Measurements from ENCODE around the gene POTEH. TPM values are rescaled to one million over a fixed set of nuclear protein-coding genes. Genes with fewer than 3 reads are reported as not detected.
"Not testable (repeated sequence)": the region's sequence is repeated elsewhere in the genome, so short reads cannot be mapped to it uniquely, and the experiment has no call there.

POTEH gene
- total RNA-seq, 1 donor from 2014 or later, result not detected

- not testable (repeated sequence) for H3K27ac Mint-ChIP-seq (ENCODE audit: unreplicated experiment); DNase-seq (ENCODE audit: extremely low spot score, unreplicated experiment); H3K4me3 Mint-ChIP-seq (ENCODE audit: unreplicated experiment); H3K27me3 Mint-ChIP-seq (ENCODE audit: unreplicated experiment); H3K4me1 Mint-ChIP-seq (ENCODE audit: unreplicated experiment); H3K9me3 Mint-ChIP-seq (ENCODE audit: unreplicated experiment); H3K36me3 Mint-ChIP-seq (ENCODE audit: unreplicated experiment)
Measured at GRCh38 chr22:15747636-15748323, 58.0 kb downstream of the POTEH start.

GRCh38 chr22:15749181-15749970 is 59.5 kb downstream of the POTEH start:
- not testable (repeated sequence) for H3K9me3 Mint-ChIP-seq (ENCODE audit: unreplicated experiment); H3K27ac Mint-ChIP-seq (ENCODE audit: unreplicated experiment); H3K4me3 Mint-ChIP-seq (ENCODE audit: unreplicated experiment); H3K36me3 Mint-ChIP-seq (ENCODE audit: unreplicated experiment); H3K4me1 Mint-ChIP-seq (ENCODE audit: unreplicated experiment); H3K27me3 Mint-ChIP-seq (ENCODE audit: unreplicated experiment)
- DNase-seq (ENCODE audit: extremely low spot score, unreplicated experiment), result peak; percentile 88

GRCh38 chr22:15759443-15760097 is 69.7 kb downstream of the POTEH start:
- DNase-seq (ENCODE audit: extremely low spot score, unreplicated experiment), result peak; percentile 80
- not testable (repeated sequence) for H3K9me3 Mint-ChIP-seq (ENCODE audit: unreplicated experiment); H3K4me3 Mint-ChIP-seq (ENCODE audit: unreplicated experiment); H3K27me3 Mint-ChIP-seq (ENCODE audit: unreplicated experiment); H3K27ac Mint-ChIP-seq (ENCODE audit: unreplicated experiment); H3K4me1 Mint-ChIP-seq (ENCODE audit: unreplicated experiment); H3K36me3 Mint-ChIP-seq (ENCODE audit: unreplicated experiment)

- not testable (repeated sequence) for H3K27me3 Mint-ChIP-seq (ENCODE audit: unreplicated experiment); H3K36me3 Mint-ChIP-seq (ENCODE audit: unreplicated experiment)
Measured at GRCh38 chr22:15760388-15761150, 70.7 kb downstream of the POTEH start.

GRCh38 chr22:15761151-15761777 is 71.4 kb downstream of the POTEH start:
- not testable (repeated sequence) for H3K27ac Mint-ChIP-seq (ENCODE audit: unreplicated experiment); H3K9me3 Mint-ChIP-seq (ENCODE audit: unreplicated experiment); H3K4me3 Mint-ChIP-seq (ENCODE audit: unreplicated experiment); H3K4me1 Mint-ChIP-seq (ENCODE audit: unreplicated experiment); H3K27me3 Mint-ChIP-seq (ENCODE audit: unreplicated experiment); H3K36me3 Mint-ChIP-seq (ENCODE audit: unreplicated experiment)
- DNase-seq (ENCODE audit: extremely low spot score, unreplicated experiment), result peak; percentile 85

More at GRCh38 chr22:15760388-15761150, 70.7 kb downstream of the POTEH start:
- not testable (repeated sequence) for H3K4me3 Mint-ChIP-seq (ENCODE audit: unreplicated experiment); H3K27ac Mint-ChIP-seq (ENCODE audit: unreplicated experiment); H3K4me1 Mint-ChIP-seq (ENCODE audit: unreplicated experiment); H3K9me3 Mint-ChIP-seq (ENCODE audit: unreplicated experiment)
- peak; percentile 79 for DNase-seq (ENCODE audit: extremely low spot score, unreplicated experiment)

GRCh38 chr22:15763559-15763958 is 73.7 kb downstream of the POTEH start:
- H3K9me3 Mint-ChIP-seq (ENCODE audit: unreplicated experiment); H3K36me3 Mint-ChIP-seq (ENCODE audit: unreplicated experiment); H3K4me3 Mint-ChIP-seq (ENCODE audit: unreplicated experiment); H3K27me3 Mint-ChIP-seq (ENCODE audit: unreplicated experiment); H3K4me1 Mint-ChIP-seq (ENCODE audit: unreplicated experiment); H3K27ac Mint-ChIP-seq (ENCODE audit: unreplicated experiment): not testable (repeated sequence)
- DNase-seq (ENCODE audit: extremely low spot score, unreplicated experiment), result peak; percentile 83

Other genes starting within 250 kb of the POTEH start
- not detected in 2 replicates for gene OR11H1, start 161.8 kb upstream of the POTEH start, total RNA-seq